Measurements from ENCODE around the gene ARL13B. TPM values are rescaled to one million over a fixed set of nuclear protein-coding genes. Genes with fewer than 3 reads are reported as not detected.

ARL13B gene
- polyA plus RNA-seq, 1 of the 3 experiments (the other 2 are of a cell fraction): 4.9 TPM

- no peak overlapping the region for H3K4me3 ChIP-seq (ENCODE audit: low read depth in 2 of 2, low read length in 1 of 2)
- H2AFZ ChIP-seq (ENCODE audit: low read depth): no peak overlapping the region
- H3K36me3 ChIP-seq (replicated peaks in 1 of 2; ENCODE audit: control insufficient read depth in 1 of 2, insufficient read depth in 2 of 2, low read length in 1 of 2): no peaks in the 10 kb centered on the region
- no peak overlapping the region for H3K9ac ChIP-seq
- H3K4me1 ChIP-seq (ENCODE audit: control insufficient read depth in 1 of 2, insufficient read depth in 2 of 2, low read depth in 1 of 2, low read length in 1 of 2): peaks cover 0 to 7% of the 10 kb centered on the region in 2 experiments; a peak in 1 of 4 replicates
- H3K9me3 ChIP-seq: no peaks in the 10 kb centered on the region
- 60% methylated on average over 2 of the region's 2 CpGs for WGBS (ENCODE audit: low lambda C conversion rate)
- peak overlapping the region in 1 of 2 experiments; percentile 60; a peak in 2 of 4 replicates for H3K27ac ChIP-seq (ENCODE audit: low read depth in 2 of 2, low read length in 1 of 2)
- no peaks in the 10 kb centered on the region for H3K79me2 ChIP-seq (ENCODE audit: insufficient read depth)
- DNase-seq: peak; percentile 14
- H3K9me2 ChIP-seq: no peaks in the 10 kb centered on the region
- no peaks in the 10 kb centered on the region for H3F3A ChIP-seq (replicated peaks; ENCODE audit: insufficient read depth)
- CTCF ChIA-PET: interaction anchor here (0.7 to 2.4 kb wide), 4 partner anchors 8 to 240 kb away, joined by 3 to 8 read pairs (median 4); no protein-coding TSS in a partner anchor
- POLR2A ChIA-PET: no interaction called here
- TF ChIP-seq FOSL2 (IDR thresholded peaks at IDR 0.05; ENCODE audit: borderline replicate concordance, low read depth) (no peak), CHD2 (IDR thresholded peaks at IDR 0.05; ENCODE audit: low read length, partially characterized antibody) (no peak), USF1 (IDR thresholded peaks at IDR 0.05; ENCODE audit: borderline replicate concordance, low read depth) (no peak), EP300 (IDR thresholded peaks at IDR 0.05; ENCODE audit: borderline replicate concordance in 1 of 2, low read depth in 1 of 2, low read length in 1 of 2) (peak in 1 of 2 experiments; percentile 51; a peak in 1 of 4 replicates), SMC3 (IDR thresholded peaks at IDR 0.05; ENCODE audit: low read depth, low read length) (no peak), FOXM1 (IDR thresholded peaks at IDR 0.05; ENCODE audit: low read depth) (no peak), TCF12 (IDR thresholded peaks at IDR 0.05) (0 out of 2 replicates have a peak, but pooled peaks have one; percentile 19)
- H3K4me2 ChIP-seq: no peak overlapping the region
- H4K20me1 ChIP-seq (ENCODE audit: insufficient read depth): no peaks in the 10 kb centered on the region
- no peaks in the 10 kb centered on the region for H3K27me3 ChIP-seq (ENCODE audit: insufficient read depth)
Observed at GRCh38 chr3:94009608-94010007, 29.7 kb downstream of the ARL13B start.

GRCh38 chr3:94011233-94011711 is 31.3 kb downstream of the ARL13B start:
- H3K36me3 ChIP-seq (replicated peaks in 1 of 2; ENCODE audit: control insufficient read depth in 1 of 2, insufficient read depth in 2 of 2, low read length in 1 of 2): no peaks in the 10 kb centered on the region
- no peaks in the 10 kb centered on the region for H3K79me2 ChIP-seq (ENCODE audit: insufficient read depth)
- H2AFZ ChIP-seq (ENCODE audit: low read depth): no peak overlapping the region
- no peak for DNase-seq
- H3K9ac ChIP-seq: no peak overlapping the region
- no peaks in the 10 kb centered on the region for H4K20me1 ChIP-seq (ENCODE audit: insufficient read depth)
- H3K4me2 ChIP-seq: no peak overlapping the region
- no peaks in the 10 kb centered on the region for H3K9me3 ChIP-seq
- CTCF ChIA-PET: interaction anchor here (1.2 to 2.4 kb wide), 2 partner anchors 26 to 58 kb away, joined by 3 to 8 read pairs; no protein-coding TSS in a partner anchor
- POLR2A ChIA-PET: no interaction called here
- WGBS (ENCODE audit: low lambda C conversion rate): 98% methylated on average over 3 of the region's 3 CpGs
- H3K4me3 ChIP-seq (ENCODE audit: low read depth in 2 of 2, low read length in 1 of 2): no peak overlapping the region
- H3F3A ChIP-seq (replicated peaks; ENCODE audit: insufficient read depth): no peaks in the 10 kb centered on the region
- H3K4me1 ChIP-seq (ENCODE audit: control insufficient read depth in 1 of 2, insufficient read depth in 2 of 2, low read depth in 1 of 2, low read length in 1 of 2): peaks cover 0 to 7% of the 10 kb centered on the region in 2 experiments; a peak in 1 of 4 replicates
- TF ChIP-seq TCF12 (IDR thresholded peaks at IDR 0.05): no peak
- TF ChIP-seq FOXJ3 (CRISPR knock-in tag; IDR thresholded peaks at IDR 0.05): no peak
- no peak for TF ChIP-seq NFIC (IDR thresholded peaks at IDR 0.05; ENCODE audit: borderline replicate concordance)
- no peak for TF ChIP-seq GATA2 (CRISPR knock-in tag; IDR thresholded peaks at IDR 0.05)
- no peak for TF ChIP-seq IRF3 (IDR thresholded peaks at IDR 0.05; ENCODE audit: low read depth, low read length)
- TF ChIP-seq USF1 (IDR thresholded peaks at IDR 0.05; ENCODE audit: borderline replicate concordance, low read depth): no peak
- no peak for TF ChIP-seq MXI1 (IDR thresholded peaks at IDR 0.05; ENCODE audit: low read depth, low read length)
- no peak for TF ChIP-seq RCOR1 (IDR thresholded peaks at IDR 0.05; ENCODE audit: low read length)
- no peak for TF ChIP-seq SMC3 (IDR thresholded peaks at IDR 0.05; ENCODE audit: low read depth, low read length)
- no peak for TF ChIP-seq CHD2 (IDR thresholded peaks at IDR 0.05; ENCODE audit: low read length, partially characterized antibody)
- TF ChIP-seq ZBTB33 (IDR thresholded peaks at IDR 0.05; ENCODE audit: borderline replicate concordance, low read depth): no peak
- TF ChIP-seq PBX3 (IDR thresholded peaks at IDR 0.05): no peak
- no peaks in the 10 kb centered on the region for H3K27me3 ChIP-seq (ENCODE audit: insufficient read depth)
- no peak overlapping the region for H3K27ac ChIP-seq (ENCODE audit: low read depth in 2 of 2, low read length in 1 of 2)
- H3K9me2 ChIP-seq: no peaks in the 10 kb centered on the region

Measured in SK-N-SH (cell line).